Trophoblast cell (in vitro differentiated cells and primary cell): ENCODE data around the gene ABCA7.
A peak's percentile ranks its signal among the peaks of the same experiment; 100 is the strongest.

Experiments
- DNase-seq, 2 donors: peaks; one replicate each; pipeline ENCODE4 v3.0.0-alpha.2; 2016
- H2AFZ ChIP-seq: 2 replicates; pipeline ENCODE4 v1.6.1; 2013; ENCODE audit warnings: low read length, moderate library complexity, mild to moderate bottlenecking; ENCODE audit not compliant: insufficient read depth, poor library complexity
- H2AK5ac ChIP-seq: 2 replicates; pipeline ENCODE4 v1.6.1; 2013; ENCODE audit warnings: mild to moderate bottlenecking, low read length
- H2BK120ac ChIP-seq: 2 replicates; pipeline ENCODE4 v1.6.1; 2013; ENCODE audit warnings: low read length, mild to moderate bottlenecking, moderate library complexity; ENCODE audit not compliant: insufficient read depth, poor library complexity
- H2BK12ac ChIP-seq: 2 replicates; pipeline ENCODE4 v1.6.1; 2013; ENCODE audit warnings: mild to moderate bottlenecking, low read length, moderate library complexity
- H2BK5ac ChIP-seq: 2 replicates; pipeline ENCODE4 v1.6.1; 2013; ENCODE audit warnings: low read length, low read depth, moderate library complexity, mild to moderate bottlenecking; ENCODE audit not compliant: poor library complexity
- H3K14ac ChIP-seq: 2 replicates; pipeline ENCODE4 v1.6.1; 2013; ENCODE audit warnings: mild to moderate bottlenecking, low read length
- H3K18ac ChIP-seq: 2 replicates; pipeline ENCODE4 v1.6.1; 2013; ENCODE audit warnings: mild to moderate bottlenecking, low read length
- H3K23ac ChIP-seq: 2 replicates; pipeline ENCODE4 v1.6.1; 2013; ENCODE audit warnings: low read length
- H3K27ac ChIP-seq: 2 replicates; pipeline ENCODE4 v1.5.1; 2013; ENCODE audit warnings: low read depth, mild to moderate bottlenecking, inconsistent platforms, low read length, moderate library complexity
- H3K27me3 ChIP-seq: 2 replicates; pipeline ENCODE4 v1.6.1; 2013; ENCODE audit warnings: inconsistent platforms, mild to moderate bottlenecking, low read length, moderate library complexity; ENCODE audit not compliant: insufficient read depth
- H3K36me3 ChIP-seq, 2 experiments: 1 replicate in 1 of 2; 2 replicates in 1 of 2; pipeline ENCODE4 v1.6.1; 2013; ENCODE audit warnings: low read length in 2 of 2, mild to moderate bottlenecking in 2 of 2, moderate library complexity in 1 of 2; ENCODE audit not compliant: insufficient read depth in 2 of 2, control insufficient read depth in 1 of 2
- H3K4ac ChIP-seq: 2 replicates; pipeline ENCODE4 v1.6.1; 2013; ENCODE audit warnings: low read depth, mild to moderate bottlenecking, low read length, moderate library complexity
- H3K4me1 ChIP-seq, 2 experiments: 1 replicate in 1 of 2; 2 replicates in 1 of 2; pipeline ENCODE4 v1.6.1; 2013; ENCODE audit warnings: low read length in 2 of 2, mild to moderate bottlenecking in 2 of 2, moderate library complexity in 1 of 2; ENCODE audit not compliant: insufficient read depth in 2 of 2, control insufficient read depth in 1 of 2
- H3K4me2 ChIP-seq: 2 replicates; pipeline ENCODE4 v1.6.1; 2013; ENCODE audit warnings: inconsistent platforms, mild to moderate bottlenecking, low read length, moderate library complexity
- H3K4me3 ChIP-seq: 2 replicates; pipeline ENCODE4 v1.5.1; 2013; ENCODE audit warnings: mild to moderate bottlenecking, low read depth, low read length, inconsistent platforms
- H3K79me1 ChIP-seq: one replicate; pipeline ENCODE4 v1.6.1; 2013; ENCODE audit warnings: low read length
- H3K79me2 ChIP-seq: 2 replicates; pipeline ENCODE4 v1.6.1; 2013; ENCODE audit warnings: low read length, mild to moderate bottlenecking; ENCODE audit not compliant: control insufficient read depth, insufficient read depth, poor library complexity
- H3K9ac ChIP-seq: 2 replicates; pipeline ENCODE4 v1.6.1; 2013; ENCODE audit warnings: mild to moderate bottlenecking, low read length
- H3K9me3 ChIP-seq: 2 replicates; pipeline ENCODE4 v1.6.1; 2013; ENCODE audit warnings: low read depth, mild to moderate bottlenecking, control low read depth, inconsistent platforms, low read length; ENCODE audit not compliant: insufficient read depth
- H4K12ac ChIP-seq: 2 replicates; pipeline ENCODE4 v1.6.1; 2013; ENCODE audit warnings: low read depth, mild to moderate bottlenecking, low read length, moderate library complexity
- H4K8ac ChIP-seq: 2 replicates; pipeline ENCODE4 v1.6.1; 2013; ENCODE audit warnings: low read depth, mild to moderate bottlenecking, low read length, moderate library complexity
- H4K91ac ChIP-seq: one replicate; pipeline ENCODE4 v1.6.1; 2013; ENCODE audit warnings: low read depth, mild to moderate bottlenecking, low read length, moderate library complexity
- WGBS: extraction: QIAGEN DNeasy Blood & Tissue Kit; methylation state at CpG from one replicate; pipeline ENCODE4 v1.1.7; 2013; ENCODE audit warnings: missing lambda C conversion rate; ENCODE audit not compliant: insufficient read length, insufficient coverage; ENCODE audit errors: extremely low coverage; 5-methylcytosine and 5-hydroxymethylcytosine counted together

Gene ABCA7

DNA sequence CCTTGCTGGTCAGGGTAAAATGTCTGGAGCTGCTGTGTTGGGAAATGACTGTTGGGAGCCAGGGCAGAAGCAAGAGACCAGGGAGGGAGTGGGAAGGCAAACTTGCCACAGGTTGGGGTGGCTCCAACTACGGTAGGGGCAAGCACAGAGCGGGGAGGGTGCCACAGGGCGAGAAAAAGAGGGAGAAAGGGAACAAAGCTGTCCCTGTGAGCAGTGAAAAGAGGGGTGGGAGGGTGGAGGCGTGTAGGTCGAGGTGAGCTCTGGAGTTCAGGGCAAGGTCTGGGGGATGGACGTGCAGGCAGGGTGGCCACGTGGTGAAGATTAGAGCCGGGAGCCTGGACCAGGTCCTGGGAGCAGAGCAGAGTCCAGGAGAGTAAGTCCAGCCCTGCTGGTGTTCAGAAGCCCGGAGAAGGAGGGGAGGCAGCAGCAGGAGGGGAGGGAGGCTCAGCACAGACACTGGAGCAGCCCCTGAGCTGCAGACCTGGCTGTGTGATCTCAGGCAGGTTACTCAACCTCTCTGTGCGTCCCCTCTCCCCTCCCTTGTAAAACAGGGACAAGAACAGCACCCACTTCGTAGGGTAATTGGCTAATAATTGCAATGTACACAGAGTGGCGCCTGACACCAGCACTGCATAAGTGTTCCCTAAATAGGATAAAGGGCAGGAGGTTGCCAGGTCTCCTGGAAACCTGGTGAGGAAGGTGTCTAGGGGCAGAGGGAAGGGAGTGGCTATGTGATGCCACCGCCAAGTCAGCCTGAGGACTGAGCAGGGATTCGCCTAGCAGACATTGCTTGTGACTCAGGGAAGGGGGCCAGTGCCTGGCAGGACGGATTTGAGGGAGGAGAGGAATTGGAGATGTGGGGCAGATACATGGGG, 58.5 kb downstream of the ABCA7 start:
- no CpG with 5 or more reads among the region's 15 CpGs for WGBS

DNA sequence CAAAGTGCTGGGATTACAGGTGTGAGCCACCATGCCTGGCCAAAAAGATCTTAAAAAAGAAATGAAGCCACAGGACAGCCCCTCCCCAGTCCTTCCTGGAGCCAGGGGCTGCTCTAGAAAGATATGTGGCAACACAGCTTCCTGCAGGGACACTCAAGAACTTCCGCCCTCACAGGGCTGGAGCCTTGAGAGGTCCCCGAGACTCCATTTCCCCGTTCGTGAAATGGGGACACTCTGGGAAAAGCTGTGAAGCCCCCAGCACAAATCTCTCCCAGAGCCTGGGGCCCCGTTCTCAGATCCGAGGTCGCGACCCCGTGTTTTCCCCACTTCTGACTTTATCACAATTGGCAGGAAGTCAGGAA, 61.4 kb downstream of the ABCA7 start:
- DNase-seq = no peak
- Histone ChIP-seq H3K9me3 (no peaks in the 10 kb centered on the region), H4K12ac (peak overlapping the region; percentile 66), H2AFZ (peak overlapping the region; percentile 54), H4K91ac (peak overlapping the region; percentile 71), H2AK5ac (peak overlapping the region; percentile 67), H2BK120ac (peak overlapping the region; percentile 93), H3K18ac (peak overlapping the region; percentile 71), H3K4ac (peak overlapping the region; percentile 44), H3K79me2 (peaks cover 9% of the 10 kb centered on the region), H3K23ac (no peak overlapping the region), H3K79me1 (peaks cover 35% of the 10 kb centered on the region), H4K8ac (peak overlapping the region; percentile 64), H3K4me1 (peaks cover 34 to 38% of the 10 kb centered on the region in 2 experiments), H3K9ac (no peak overlapping the region), H3K36me3 (peaks cover 9% of the 10 kb centered on the region in 2 experiments), H2BK5ac (peak overlapping the region; percentile 86), H3K27me3 (no peaks in the 10 kb centered on the region), H2BK12ac (peak overlapping the region; percentile 95), H3K27ac (peak overlapping the region; percentile 80), H3K4me2 (no peak overlapping the region), H3K4me3 (no peak overlapping the region), H3K14ac (peak overlapping the region; percentile 77)
- WGBS = no CpG with 5 or more reads among the region's 9 CpGs

More for the DNA sequence above, 58.5 kb downstream of the ABCA7 start:
- H3K23ac ChIP-seq = no peak overlapping the region
- peak overlapping the region; percentile 6 for H4K12ac ChIP-seq
- H2BK120ac ChIP-seq = peak overlapping the region; percentile 39
- no peak overlapping the region for H3K18ac ChIP-seq
- no peaks in the 10 kb centered on the region for H3K9me3 ChIP-seq
- peak overlapping the region; percentile 1 for H3K4me3 ChIP-seq
- no peak overlapping the region for H3K4me2 ChIP-seq
- H2AK5ac ChIP-seq = peak overlapping the region; percentile 38
- no peak overlapping the region for H2BK5ac ChIP-seq
- peaks cover 36 to 41% of the 10 kb centered on the region in 2 experiments for H3K4me1 ChIP-seq
- H2AFZ ChIP-seq = no peak overlapping the region
- H3K4ac ChIP-seq = no peak overlapping the region
- H3K79me2 ChIP-seq = peaks cover 14% of the 10 kb centered on the region
- peaks cover 31% of the 10 kb centered on the region for H3K79me1 ChIP-seq
- DNase-seq = peak; percentile 63 to 70
- H3K27me3 ChIP-seq = no peaks in the 10 kb centered on the region
- H4K8ac ChIP-seq = peak overlapping the region; percentile 64
- peak overlapping the region; percentile 16 for H3K14ac ChIP-seq
- peak overlapping the region; percentile 25 for H2BK12ac ChIP-seq
- H3K27ac ChIP-seq = peak overlapping the region; percentile 16
- H3K36me3 ChIP-seq = peaks cover 7% of the 10 kb centered on the region in 2 experiments
- peak overlapping the region; percentile 22 for H4K91ac ChIP-seq
- H3K9ac ChIP-seq = no peak overlapping the region

DNA sequence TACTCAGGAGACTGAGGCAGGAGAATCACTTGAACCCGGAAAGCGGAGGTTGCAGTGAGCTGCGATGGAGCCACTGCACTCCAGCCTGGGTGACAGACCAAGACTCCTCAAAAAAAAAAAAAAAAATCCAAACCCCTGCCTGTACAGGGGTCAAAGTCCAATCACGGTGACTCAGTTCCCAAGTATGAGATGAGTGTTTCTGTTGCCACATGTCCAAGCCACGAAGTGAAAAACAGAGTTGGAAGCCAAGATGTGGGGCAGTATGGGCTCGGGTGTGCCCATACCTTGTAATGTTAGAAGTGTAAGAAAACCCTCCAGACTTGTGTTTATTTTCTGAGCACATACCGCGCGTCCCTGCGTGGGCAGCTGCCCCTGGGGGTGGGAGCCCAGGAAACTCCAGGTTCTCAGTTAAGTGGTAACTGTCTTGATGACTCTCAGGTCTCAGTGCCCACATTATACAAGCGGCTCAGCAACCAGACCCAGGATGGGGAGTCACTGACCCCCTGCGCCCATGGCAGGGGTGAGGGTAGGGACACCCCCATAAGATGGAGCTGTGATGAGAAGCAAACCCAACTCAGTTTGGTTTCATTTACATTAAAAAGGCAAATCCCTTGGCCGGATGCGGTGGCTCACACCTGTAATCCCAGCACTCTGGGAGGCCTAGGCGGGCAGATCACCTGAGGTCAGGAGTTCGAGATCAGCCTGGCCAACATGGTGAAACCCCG, 62.7 kb downstream of the ABCA7 start:
- Histone ChIP-seq H4K8ac (peak overlapping the region; percentile 72), H3K79me1 (peaks cover 35% of the 10 kb centered on the region), H3K36me3 (peaks cover 21 to 22% of the 10 kb centered on the region in 2 experiments), H2AFZ (peak overlapping the region; percentile 58), H3K79me2 (peaks cover 9% of the 10 kb centered on the region), H2AK5ac (peak overlapping the region; percentile 45), H3K18ac (peak overlapping the region; percentile 88), H4K91ac (peak overlapping the region; percentile 87), H3K27me3 (no peaks in the 10 kb centered on the region), H3K4me1 (peaks cover 37 to 38% of the 10 kb centered on the region in 2 experiments), H3K23ac (no peak overlapping the region), H4K12ac (peak overlapping the region; percentile 58), H3K14ac (peak overlapping the region; percentile 65), H2BK120ac (peak overlapping the region; percentile 75), H2BK12ac (peak overlapping the region; percentile 98), H3K4ac (peak overlapping the region; percentile 57), H3K4me2 (no peak overlapping the region), H3K9me3 (no peaks in the 10 kb centered on the region), H3K27ac (peak overlapping the region; percentile 94), H3K4me3 (no peak overlapping the region), H2BK5ac (peak overlapping the region; percentile 95), H3K9ac (no peak overlapping the region)
- WGBS = no CpG with 5 or more reads among the region's 17 CpGs
- DNase-seq = peak; percentile 96 to 98

DNA sequence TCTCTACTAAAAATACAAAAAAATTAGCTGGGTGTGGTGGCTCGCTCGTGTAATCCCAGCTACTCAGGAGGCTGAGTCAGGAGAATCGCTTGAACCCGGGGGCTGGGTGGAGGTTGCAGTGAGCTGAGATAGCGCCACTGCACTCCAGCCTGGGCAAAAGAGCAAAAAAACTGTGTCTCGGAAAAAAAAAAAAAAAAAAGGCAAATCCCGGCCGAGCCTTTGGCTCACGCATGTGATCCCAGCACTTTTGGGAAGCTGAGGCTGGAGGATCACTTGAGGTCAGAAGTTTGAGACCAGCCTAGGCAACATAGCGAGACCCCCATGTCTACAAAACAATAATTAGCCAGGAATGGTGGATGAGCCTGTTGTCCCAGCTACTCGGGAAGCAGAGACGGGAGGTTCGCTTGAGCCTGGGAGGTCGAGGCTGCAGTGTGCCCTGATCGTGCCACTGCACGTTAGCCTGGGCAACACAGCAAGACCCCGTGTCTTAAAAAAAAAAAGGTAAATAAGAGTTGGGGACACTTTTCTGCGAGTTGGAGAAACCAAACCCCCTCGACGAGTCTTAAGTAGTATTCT, 63.3 kb downstream of the ABCA7 start:
- H2AK5ac ChIP-seq = peak overlapping the region; percentile 35
- peak overlapping the region; percentile 94 for H3K27ac ChIP-seq
- H3K36me3 ChIP-seq = peaks cover 26 to 27% of the 10 kb centered on the region in 2 experiments
- peak overlapping the region; percentile 59 for H4K8ac ChIP-seq
- peaks cover 9% of the 10 kb centered on the region for H3K79me2 ChIP-seq
- H3K27me3 ChIP-seq = no peaks in the 10 kb centered on the region
- no peak overlapping the region for H3K4me3 ChIP-seq
- peak in 1 of 2 donors; percentile 47 for DNase-seq
- WGBS = no CpG with 5 or more reads among the region's 20 CpGs
- peak overlapping the region; percentile 72 for H3K18ac ChIP-seq
- H3K23ac ChIP-seq = no peak overlapping the region
- H3K79me1 ChIP-seq = peaks cover 30% of the 10 kb centered on the region
- H3K4me1 ChIP-seq = peaks cover 32 to 33% of the 10 kb centered on the region in 2 experiments
- H3K4me2 ChIP-seq = peak overlapping the region; percentile 46
- H2BK12ac ChIP-seq = peak overlapping the region; percentile 82
- no peak overlapping the region for H3K9ac ChIP-seq
- H2BK120ac ChIP-seq = peak overlapping the region; percentile 75
- H4K12ac ChIP-seq = no peak overlapping the region
- peak overlapping the region; percentile 21 for H2BK5ac ChIP-seq
- H3K9me3 ChIP-seq = no peaks in the 10 kb centered on the region
- H2AFZ ChIP-seq = peak overlapping the region; percentile 40
- peak overlapping the region; percentile 87 for H4K91ac ChIP-seq
- H3K14ac ChIP-seq = peak overlapping the region; percentile 32
- H3K4ac ChIP-seq = peak overlapping the region; percentile 48
